ES-I3 (cell line): ENCODE measurements around the gene NHLRC4.

Experiments
- H3K36me3 ChIP-seq: 2 replicates; pipeline ENCODE4 v1.6.1; 2013; ENCODE audit warnings: mild to moderate bottlenecking, low read length, control low read depth, moderate library complexity; ENCODE audit not compliant: insufficient read depth
- H3K4me1 ChIP-seq: 2 replicates; pipeline ENCODE4 v1.6.1; 2013; ENCODE audit warnings: mild to moderate bottlenecking, control low read depth, low read length; ENCODE audit not compliant: insufficient read depth
- H3K9ac ChIP-seq: 2 replicates; pipeline ENCODE4 v1.6.1; 2013; ENCODE audit warnings: low read depth, mild to moderate bottlenecking, low read length, moderate library complexity
- H3K9me3 ChIP-seq: 2 replicates; pipeline ENCODE4 v1.6.1; 2013; ENCODE audit warnings: mild to moderate bottlenecking, low read length, moderate library complexity; ENCODE audit not compliant: control insufficient read depth, insufficient read depth

Gene NHLRC4

GRCh38 chr16:537415-538335 lies 29.1 kb upstream of the NHLRC4 start:
- no peaks in the 10 kb centered on the region; the same call in 1 of the 2 replicates for H3K4me1 ChIP-seq
- no peaks in the 10 kb centered on the region for H3K9me3 ChIP-seq
- no peaks in the 10 kb centered on the region for H3K36me3 ChIP-seq
- H3K9ac ChIP-seq, result no peak overlapping the region

GRCh38 chr16:539901-540530 lies 26.8 kb upstream of the NHLRC4 start:
- no peaks in the 10 kb centered on the region for H3K9me3 ChIP-seq
- no peak overlapping the region for H3K9ac ChIP-seq
- no peaks in the 10 kb centered on the region; the same call in 1 of the 2 replicates for H3K4me1 ChIP-seq
- H3K36me3 ChIP-seq, result no peaks in the 10 kb centered on the region

DNA sequence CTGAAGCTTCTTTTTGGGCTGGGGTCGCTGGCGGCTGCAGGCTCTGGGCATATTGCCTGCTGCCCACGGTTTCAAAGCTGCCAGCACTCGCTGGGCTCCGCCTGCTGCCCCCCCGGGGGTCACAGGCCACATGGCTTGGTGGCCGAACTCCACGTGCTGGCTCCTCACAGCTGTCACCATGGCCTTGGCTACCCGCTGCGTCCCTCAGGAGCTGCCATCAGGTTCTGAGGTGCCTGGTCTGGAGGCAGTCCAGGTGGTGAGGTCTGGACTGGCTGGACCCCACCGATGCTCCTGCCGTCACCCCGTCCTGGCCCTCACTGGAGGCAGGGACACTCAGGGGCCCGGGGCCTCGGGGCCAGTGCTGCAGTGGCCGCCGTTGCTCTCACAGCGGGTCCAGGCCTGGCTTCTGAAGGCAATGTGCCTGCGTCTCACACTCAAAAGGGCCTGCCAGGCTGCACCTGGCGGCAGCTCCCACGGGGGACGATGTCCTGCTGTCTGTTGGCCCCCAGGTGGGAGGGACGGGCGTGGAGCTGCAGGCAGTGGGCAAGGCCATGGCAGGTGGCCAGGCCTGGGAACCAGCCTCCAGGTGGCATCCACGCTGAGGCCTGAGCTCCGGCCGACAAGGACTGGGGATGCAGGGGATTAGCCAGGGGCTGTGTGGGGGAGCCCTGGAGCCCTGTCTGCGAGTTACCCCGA lies 26.0 kb upstream of the NHLRC4 start:
- Histone ChIP-seq H3K9me3 (no peaks in the 10 kb centered on the region), H3K9ac (no peak overlapping the region), H3K36me3 (no peaks in the 10 kb centered on the region), H3K4me1 (no peaks in the 10 kb centered on the region)

- H3K9ac ChIP-seq, result no peak overlapping the region
- H3K4me1 ChIP-seq, result no peaks in the 10 kb centered on the region
- no peaks in the 10 kb centered on the region for H3K9me3 ChIP-seq
- H3K36me3 ChIP-seq, result no peaks in the 10 kb centered on the region
Observed at GRCh38 chr16:543301-544164, 23.3 kb upstream of the NHLRC4 start.

DNA sequence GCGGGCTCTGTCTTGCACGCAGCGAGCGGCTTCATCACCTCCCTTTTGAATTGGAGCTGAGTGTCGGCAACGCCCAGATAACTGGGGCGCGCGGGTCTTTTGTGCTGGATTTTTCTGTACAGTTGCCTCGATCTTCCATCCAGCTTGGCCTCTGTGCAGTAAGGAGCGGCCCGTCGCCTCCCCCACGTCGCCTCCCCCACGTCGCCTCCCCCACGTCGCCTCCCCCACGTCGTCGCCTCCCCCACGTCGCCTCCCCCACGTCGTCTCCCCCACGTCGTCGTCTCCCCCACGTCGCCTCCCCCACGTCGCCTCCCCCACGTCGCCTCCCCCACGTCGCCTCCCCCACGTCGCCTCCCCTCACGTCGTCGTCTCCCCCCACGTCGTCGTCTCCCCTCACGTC lies 22.3 kb upstream of the NHLRC4 start:
- Histone ChIP-seq H3K36me3 (no peaks in the 10 kb centered on the region), H3K9me3 (no peaks in the 10 kb centered on the region), H3K4me1 (no peaks in the 10 kb centered on the region), H3K9ac (no peak overlapping the region)

DNA sequence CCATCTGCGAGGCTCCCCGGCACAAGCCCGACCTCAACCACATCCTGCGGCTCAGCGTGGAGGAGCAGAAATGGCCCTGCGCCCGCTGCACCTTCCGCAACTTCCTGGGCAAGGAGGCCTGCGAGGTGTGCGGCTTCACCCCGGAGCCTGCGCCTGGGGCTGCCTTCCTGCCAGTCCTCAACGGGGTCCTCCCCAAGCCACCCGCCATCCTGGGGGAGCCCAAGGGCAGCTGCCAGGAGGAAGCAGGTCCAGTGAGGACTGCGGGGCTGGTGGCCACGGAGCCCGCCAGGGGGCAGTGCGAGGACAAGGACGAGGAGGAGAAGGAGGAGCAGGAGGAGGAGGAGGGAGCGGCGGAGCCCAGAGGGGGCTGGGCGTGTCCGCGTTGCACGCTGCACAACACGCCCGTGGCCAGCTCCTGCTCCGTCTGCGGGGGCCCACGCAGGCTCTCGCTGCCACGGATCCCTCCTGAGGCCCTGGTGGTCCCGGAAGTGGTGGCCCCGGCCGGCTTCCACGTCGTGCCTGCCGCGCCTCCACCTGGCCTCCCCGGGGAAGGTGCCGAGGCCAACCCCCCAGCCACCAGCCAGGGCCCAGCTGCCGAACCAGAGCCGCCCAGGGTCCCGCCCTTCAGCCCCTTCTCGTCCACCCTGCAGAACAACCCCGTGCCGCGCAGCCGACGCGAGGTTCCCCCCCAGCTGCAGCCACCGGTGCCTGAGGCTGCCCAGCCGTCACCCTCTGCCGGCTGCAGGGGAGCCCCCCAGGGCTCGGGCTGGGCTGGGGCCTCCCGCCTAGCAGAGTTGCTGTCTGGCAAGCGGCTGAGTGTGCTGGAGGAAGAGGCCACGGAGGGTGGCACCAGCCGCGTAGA lies 19.7 kb upstream of the NHLRC4 start:
- H3K4me1 ChIP-seq, result no peaks in the 10 kb centered on the region
- no peaks in the 10 kb centered on the region for H3K9me3 ChIP-seq
- no peak overlapping the region for H3K9ac ChIP-seq
- H3K36me3 ChIP-seq, result no peaks in the 10 kb centered on the region

- no peaks in the 10 kb centered on the region for H3K36me3 ChIP-seq
- no peak overlapping the region for H3K9ac ChIP-seq
- H3K4me1 ChIP-seq, result no peaks in the 10 kb centered on the region
- H3K9me3 ChIP-seq, result no peaks in the 10 kb centered on the region
Observed at GRCh38 chr16:548586-548985, 18.2 kb upstream of the NHLRC4 start.

DNA sequence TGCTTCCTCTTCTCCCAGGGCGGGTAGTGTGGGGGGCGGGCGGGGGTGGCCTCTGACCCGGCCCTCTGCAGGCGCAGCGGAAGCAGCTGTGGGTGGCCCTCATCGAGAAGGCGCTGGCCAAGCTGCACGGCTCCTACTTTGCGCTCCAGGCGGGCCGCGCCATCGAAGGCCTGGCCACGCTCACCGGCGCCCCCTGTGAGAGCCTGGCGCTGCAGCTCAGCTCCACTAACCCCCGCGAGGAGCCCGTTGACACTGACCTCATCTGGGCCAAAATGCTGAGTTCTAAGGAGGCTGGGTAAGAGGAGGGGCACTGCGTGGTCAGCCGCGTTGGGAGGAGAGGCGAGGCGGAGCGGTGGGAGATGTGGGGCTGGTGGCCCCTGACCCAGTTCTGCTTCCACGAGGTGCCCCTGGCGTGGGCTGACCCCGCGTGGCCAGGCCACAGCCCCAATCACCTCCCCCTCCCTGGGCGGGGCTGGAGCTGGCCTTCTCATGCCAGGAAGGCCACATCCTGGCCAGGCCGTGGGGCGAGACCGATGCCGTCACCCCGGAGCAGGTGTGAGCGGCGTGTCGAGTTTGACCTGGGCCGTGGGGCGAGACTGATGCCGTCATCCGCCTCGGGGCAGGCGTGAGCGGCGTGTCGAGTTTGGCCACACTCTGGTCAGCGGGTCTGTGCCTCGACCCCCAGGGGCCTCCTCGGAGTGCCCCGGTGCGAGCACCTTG lies 17.1 kb upstream of the NHLRC4 start:
- no peaks in the 10 kb centered on the region for H3K4me1 ChIP-seq
- H3K36me3 ChIP-seq, result no peaks in the 10 kb centered on the region
- H3K9ac ChIP-seq, result no peak overlapping the region
- no peaks in the 10 kb centered on the region for H3K9me3 ChIP-seq

GRCh38 chr16:551210-551609 lies 15.6 kb upstream of the NHLRC4 start:
- Histone ChIP-seq H3K36me3 (no peaks in the 10 kb centered on the region), H3K9ac (no peak overlapping the region), H3K9me3 (no peaks in the 10 kb centered on the region), H3K4me1 (no peaks in the 10 kb centered on the region)

DNA sequence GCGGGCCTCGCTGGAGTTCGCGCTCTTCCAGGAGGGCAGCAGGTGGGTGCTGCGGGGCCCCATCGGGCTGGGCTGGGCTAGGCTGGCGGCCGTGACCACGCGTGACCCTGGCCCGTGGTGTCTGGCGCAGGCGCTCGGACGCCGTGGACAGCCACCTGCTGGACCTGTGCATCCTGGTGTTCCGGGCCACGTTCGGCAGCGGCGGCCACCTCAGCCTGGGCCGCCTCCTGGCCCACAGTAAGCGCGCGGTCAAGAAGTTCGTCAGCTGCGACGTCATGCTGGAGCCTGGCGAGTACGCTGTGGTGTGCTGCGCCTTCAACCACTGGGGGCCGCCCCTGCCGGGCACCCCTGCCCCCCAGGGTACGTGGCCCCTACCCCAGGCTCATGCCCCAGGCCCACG lies 14.6 kb upstream of the NHLRC4 start:
- no peak overlapping the region for H3K9ac ChIP-seq
- no peaks in the 10 kb centered on the region for H3K4me1 ChIP-seq

DNA sequence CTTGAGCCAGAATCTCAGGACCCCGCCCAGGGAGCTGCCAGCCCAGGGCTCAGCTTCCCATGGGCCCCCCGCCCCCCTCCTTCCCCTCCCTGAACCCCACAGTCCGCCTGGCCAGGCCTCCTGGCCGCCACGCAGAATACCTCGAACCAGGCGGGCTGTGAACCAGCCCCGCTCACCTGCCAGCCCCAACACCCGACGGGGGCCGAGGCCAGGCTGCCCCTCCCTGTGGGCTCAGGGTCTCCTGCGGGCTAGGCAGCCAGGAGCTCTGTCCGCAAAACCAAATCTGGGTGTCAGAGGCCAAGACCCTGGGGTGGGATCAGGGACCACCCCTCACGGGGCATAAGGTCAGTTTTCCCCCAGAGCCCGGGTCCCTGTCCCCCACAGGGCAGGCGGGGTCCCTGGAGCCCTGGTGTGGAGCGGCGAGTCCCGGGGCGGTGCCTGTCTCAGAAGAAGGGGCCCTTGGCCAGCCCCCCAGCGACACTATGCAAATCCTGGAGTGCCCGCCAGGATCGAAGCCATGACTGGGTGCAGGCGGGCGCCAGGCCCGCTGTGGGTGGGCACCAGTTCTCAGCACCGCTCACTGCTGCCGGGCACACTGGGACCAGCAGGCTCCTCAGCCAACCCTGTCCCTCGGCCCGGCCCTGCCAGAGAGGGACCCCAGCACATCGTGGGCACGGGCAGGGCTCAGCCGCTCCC lies 13.1 kb upstream of the NHLRC4 start:
- Histone ChIP-seq H3K4me1 (no peaks in the 10 kb centered on the region), H3K9me3 (no peaks in the 10 kb centered on the region), H3K9ac (no peak overlapping the region), H3K36me3 (no peaks in the 10 kb centered on the region)

More for the DNA sequence above, 14.6 kb upstream of the NHLRC4 start:
- H3K36me3 ChIP-seq, result no peaks in the 10 kb centered on the region
- H3K9me3 ChIP-seq, result no peaks in the 10 kb centered on the region

- Histone ChIP-seq H3K36me3 (no peaks in the 10 kb centered on the region), H3K9ac (no peak overlapping the region), H3K4me1 (no peaks in the 10 kb centered on the region), H3K9me3 (no peaks in the 10 kb centered on the region)
Observed at GRCh38 chr16:554297-554621, 12.5 kb upstream of the NHLRC4 start.
